HEK293 (cell line): Measurements from ENCODE around the gene ITIH5.

Experiments used
- CTCF ChIA-PET: fragments of 350-600 bp; formaldehyde crosslinking; extraction: SDS; loops from one replicate; lab custom pipeline; 2021; ENCODE audit warnings: antibody characterized with exemption; lab: Yijun Ruan, JAX
- POLR2A ChIA-PET: fragments of 300-600 bp; formaldehyde crosslinking; extraction: SDS; loops from one replicate; lab custom pipeline; 2020; ENCODE audit warnings: antibody characterized with exemption, inconsistent platforms; lab: Yijun Ruan, JAX
- H3K27ac ChIP-seq: fragments of 200-500 bp; sonication (Bioruptor generic); 2 replicates; pipeline ENCODE4 v1.5.1; 2014; ENCODE audit warnings: low read depth, low read length, control low read depth, inconsistent platforms; ENCODE audit errors: extremely low read depth
- H3K36me3 ChIP-seq, 2 experiments: fragments of 200-500 bp in 1 of 2; sonication (Bioruptor generic) in 1 of 2; 1 replicate in 1 of 2; 2 replicates in 1 of 2; pipeline ENCODE4 v1.5.1; 2014 to 2017; ENCODE audit warnings: inconsistent platforms in 2 of 2, low read length in 2 of 2; ENCODE audit not compliant: control insufficient read depth in 2 of 2, insufficient read depth in 1 of 2
- H3K4me1 ChIP-seq: fragments of 200-500 bp; sonication (Bioruptor generic); 2 replicates; pipeline ENCODE4 v1.5.1; 2014; ENCODE audit warnings: mild to moderate bottlenecking, low read length, inconsistent platforms; ENCODE audit not compliant: control insufficient read depth, insufficient read depth
- H3K4me3 ChIP-seq: 2 replicates; pipeline ENCODE4 v1.5.1; 2011; ENCODE audit warnings: low read depth, mild to moderate bottlenecking, control low read depth, low read length, moderate library complexity
- H3K9me3 ChIP-seq: fragments of 200-500 bp; sonication (Bioruptor generic); 2 replicates; pipeline ENCODE4 v1.5.1; 2014; ENCODE audit warnings: low read depth, low read length, inconsistent platforms; ENCODE audit not compliant: control insufficient read depth, insufficient read depth
- BCL11A ChIP-seq: fragments of 450-650 bp; formaldehyde crosslinking; IDR thresholded peaks from 2 replicates; pipeline ENCODE4 v1.5.1; 2016; ENCODE audit warnings: low read depth, missing biosample characterization, missing genetic modification characterization
- OVOL3 ChIP-seq: fragments of 450-650 bp; formaldehyde crosslinking; IDR thresholded peaks from 2 replicates; pipeline ENCODE4 v1.5.1; 2016; ENCODE audit warnings: missing biosample characterization, missing genetic modification characterization
- PRDM1 ChIP-seq: fragments of 450-650 bp; formaldehyde crosslinking; IDR thresholded peaks from 2 replicates; pipeline ENCODE4; 2016; ENCODE audit warnings: missing biosample characterization, missing genetic modification characterization
- PRDM10 ChIP-seq: fragments of 450-650 bp; formaldehyde crosslinking; IDR thresholded peaks from 2 replicates; pipeline ENCODE4 v1.5.1; 2016; ENCODE audit warnings: missing biosample characterization, missing genetic modification characterization
- SP2 ChIP-seq: fragments of 450-650 bp; formaldehyde crosslinking; IDR thresholded peaks from 2 replicates; pipeline ENCODE4 v1.5.1; 2016; ENCODE audit warnings: missing biosample characterization, missing genetic modification characterization
- WT1 ChIP-seq: fragments of 450-650 bp; formaldehyde crosslinking; IDR thresholded peaks from 2 replicates; pipeline ENCODE4 v1.5.1; 2016; ENCODE audit warnings: missing biosample characterization, missing genetic modification characterization
- ZIC2 ChIP-seq: fragments of 450-650 bp; formaldehyde crosslinking; IDR thresholded peaks from 2 replicates; pipeline ENCODE4 v1.5.1; 2016; ENCODE audit warnings: missing biosample characterization, missing genetic modification characterization
- ZNF148 ChIP-seq: fragments of 450-650 bp; formaldehyde crosslinking; IDR thresholded peaks from 2 replicates; pipeline ENCODE4 v1.5.0; 2017; ENCODE audit warnings: missing biosample characterization, missing genetic modification characterization, borderline replicate concordance
- ZNF239 ChIP-seq: fragments of 450-650 bp; formaldehyde crosslinking; IDR thresholded peaks from 2 replicates; pipeline ENCODE4 v1.5.1; 2016; ENCODE audit warnings: missing biosample characterization, missing genetic modification characterization
- ZNF274 ChIP-seq, 2 experiments: fragments of 200-500 bp in 1 of 2; fragments of 450-650 bp in 1 of 2; sonication (Bioruptor generic) in 1 of 2; formaldehyde crosslinking in 1 of 2; IDR thresholded peaks; 2 replicates each; pipeline versions ENCODE4 v1.5.1 to v1.6.1; 2014 to 2016; ENCODE audit warnings: borderline replicate concordance in 1 of 2, inconsistent platforms in 1 of 2, low read length in 1 of 2, missing biosample characterization in 1 of 2, missing genetic modification characterization in 1 of 2
- ZNF426 ChIP-seq: fragments of 450-650 bp; formaldehyde crosslinking; IDR thresholded peaks from 2 replicates; pipeline ENCODE4 v1.5.1; 2017; ENCODE audit warnings: missing biosample characterization, missing genetic modification characterization, mild to moderate bottlenecking, inconsistent platforms, moderate library complexity
- ZNF501 ChIP-seq: fragments of 450-650 bp; formaldehyde crosslinking; IDR thresholded peaks from 2 replicates; pipeline ENCODE4 v1.5.1; 2016; ENCODE audit warnings: missing biosample characterization, missing genetic modification characterization
- ZNF664 ChIP-seq: fragments of 450-650 bp; formaldehyde crosslinking; IDR thresholded peaks from 2 replicates; pipeline ENCODE4 v1.5.1; 2016; ENCODE audit warnings: missing biosample characterization, missing genetic modification characterization
- ZNF670 ChIP-seq: fragments of 450-650 bp; formaldehyde crosslinking; IDR thresholded peaks from 2 replicates; pipeline ENCODE4 v1.5.1; 2016; ENCODE audit warnings: missing biosample characterization, missing genetic modification characterization, low read depth
- TF ChIP-seq, protein P1 (sequence below): fragments of 450-650 bp; formaldehyde crosslinking; IDR thresholded peaks from 2 replicates; pipeline ENCODE4 v1.5.1; 2016; ENCODE audit warnings: missing biosample characterization, missing genetic modification characterization
- TF ChIP-seq, protein P2 (sequence below): fragments of 450-650 bp; formaldehyde crosslinking; IDR thresholded peaks from 2 replicates; pipeline ENCODE4 v1.5.1; 2017; ENCODE audit warnings: missing biosample characterization, missing genetic modification characterization
- TF ChIP-seq, protein P3 (sequence below): IDR thresholded peaks from 2 replicates; pipeline ENCODE4 v1.6.1; 2011; ENCODE audit warnings: mild to moderate bottlenecking, low read depth, low read length, borderline replicate concordance
- TF ChIP-seq, protein P4 (sequence below): fragments of 450-650 bp; formaldehyde crosslinking; IDR thresholded peaks from 2 replicates; pipeline ENCODE4 v1.5.1; 2017; ENCODE audit warnings: missing biosample characterization, mild to moderate bottlenecking, missing genetic modification characterization, moderate library complexity

ITIH5 gene

DNA sequence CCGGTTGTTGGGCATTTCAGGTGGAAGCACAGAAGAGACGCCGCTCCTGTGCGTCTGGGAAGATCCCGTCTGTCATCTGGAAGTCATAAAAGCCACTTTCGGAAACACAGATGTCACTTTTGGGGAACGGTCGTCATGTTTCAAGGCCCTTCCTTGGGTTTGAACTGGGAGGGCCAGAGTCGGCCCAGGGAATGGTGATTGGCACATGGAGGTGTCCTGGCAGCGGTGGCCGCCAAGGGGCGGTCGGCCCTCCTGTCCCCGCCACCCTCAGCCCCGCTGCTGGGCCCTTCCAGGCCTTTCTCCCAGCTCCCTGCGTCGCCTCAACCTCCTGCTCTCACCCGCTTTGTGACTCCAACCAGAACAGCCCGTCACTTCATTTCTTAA lies 140.8 kb downstream of the ITIH5 start (continued):
- TF ChIP-seq SP2 (tag by site-specific recombination) (no peak), ZNF148 (tag by site-specific recombination) (no peak), ZIC2 (tag by site-specific recombination) (no peak)
- TF ChIP-seq, protein P1, sequence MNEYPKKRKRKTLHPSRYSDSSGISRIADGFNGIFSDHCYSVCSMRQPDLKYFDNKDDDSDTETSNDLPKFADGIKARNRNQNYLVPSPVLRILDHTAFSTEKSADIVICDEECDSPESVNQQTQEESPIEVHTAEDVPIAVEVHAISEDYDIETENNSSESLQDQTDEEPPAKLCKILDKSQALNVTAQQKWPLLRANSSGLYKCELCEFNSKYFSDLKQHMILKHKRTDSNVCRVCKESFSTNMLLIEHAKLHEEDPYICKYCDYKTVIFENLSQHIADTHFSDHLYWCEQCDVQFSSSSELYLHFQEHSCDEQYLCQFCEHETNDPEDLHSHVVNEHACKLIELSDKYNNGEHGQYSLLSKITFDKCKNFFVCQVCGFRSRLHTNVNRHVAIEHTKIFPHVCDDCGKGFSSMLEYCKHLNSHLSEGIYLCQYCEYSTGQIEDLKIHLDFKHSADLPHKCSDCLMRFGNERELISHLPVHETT, result no peak
- TF ChIP-seq, protein P2, sequence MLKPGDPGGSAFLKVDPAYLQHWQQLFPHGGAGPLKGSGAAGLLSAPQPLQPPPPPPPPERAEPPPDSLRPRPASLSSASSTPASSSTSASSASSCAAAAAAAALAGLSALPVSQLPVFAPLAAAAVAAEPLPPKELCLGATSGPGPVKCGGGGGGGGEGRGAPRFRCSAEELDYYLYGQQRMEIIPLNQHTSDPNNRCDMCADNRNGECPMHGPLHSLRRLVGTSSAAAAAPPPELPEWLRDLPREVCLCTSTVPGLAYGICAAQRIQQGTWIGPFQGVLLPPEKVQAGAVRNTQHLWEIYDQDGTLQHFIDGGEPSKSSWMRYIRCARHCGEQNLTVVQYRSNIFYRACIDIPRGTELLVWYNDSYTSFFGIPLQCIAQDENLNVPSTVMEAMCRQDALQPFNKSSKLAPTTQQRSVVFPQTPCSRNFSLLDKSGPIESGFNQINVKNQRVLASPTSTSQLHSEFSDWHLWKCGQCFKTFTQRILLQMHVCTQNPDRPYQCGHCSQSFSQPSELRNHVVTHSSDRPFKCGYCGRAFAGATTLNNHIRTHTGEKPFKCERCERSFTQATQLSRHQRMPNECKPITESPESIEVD (tag by site-specific recombination), result no peak
- TF ChIP-seq, protein P3, sequence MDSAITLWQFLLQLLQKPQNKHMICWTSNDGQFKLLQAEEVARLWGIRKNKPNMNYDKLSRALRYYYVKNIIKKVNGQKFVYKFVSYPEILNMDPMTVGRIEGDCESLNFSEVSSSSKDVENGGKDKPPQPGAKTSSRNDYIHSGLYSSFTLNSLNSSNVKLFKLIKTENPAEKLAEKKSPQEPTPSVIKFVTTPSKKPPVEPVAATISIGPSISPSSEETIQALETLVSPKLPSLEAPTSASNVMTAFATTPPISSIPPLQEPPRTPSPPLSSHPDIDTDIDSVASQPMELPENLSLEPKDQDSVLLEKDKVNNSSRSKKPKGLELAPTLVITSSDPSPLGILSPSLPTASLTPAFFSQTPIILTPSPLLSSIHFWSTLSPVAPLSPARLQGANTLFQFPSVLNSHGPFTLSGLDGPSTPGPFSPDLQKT, result no peak

DNA sequence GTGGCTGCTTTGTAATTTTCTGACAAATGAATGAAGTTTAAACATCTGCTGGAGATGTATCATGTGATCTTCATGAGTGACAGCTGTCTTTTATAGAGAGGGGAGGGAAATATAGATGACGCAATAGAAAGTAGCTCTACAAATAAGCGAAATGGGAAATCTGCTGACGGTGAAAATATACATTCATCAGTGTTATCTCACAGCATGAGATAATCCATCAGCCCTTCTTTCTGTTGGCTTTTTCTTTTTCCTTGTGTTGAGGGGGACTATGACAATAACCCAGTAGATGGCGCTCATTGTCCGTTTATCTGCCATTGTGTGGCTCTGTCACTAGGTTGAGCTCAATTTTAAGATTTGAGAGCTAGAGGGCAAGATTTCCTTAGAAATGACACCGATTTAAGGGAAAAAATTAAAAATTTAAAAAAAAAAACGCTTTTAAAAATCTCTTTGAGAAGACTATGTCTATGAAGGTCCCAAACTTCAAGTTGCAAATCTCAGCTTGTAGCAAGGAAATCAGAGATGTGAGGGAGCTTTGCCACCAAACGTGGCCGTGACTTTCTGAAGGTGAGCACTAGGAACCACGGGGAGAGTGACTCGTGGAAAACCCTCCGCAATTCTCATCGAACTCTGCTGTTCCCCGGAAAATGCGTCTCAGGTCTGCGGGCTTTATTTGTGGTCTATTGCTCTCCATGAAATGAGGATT lies 141.3 kb downstream of the ITIH5 start:
- H3K9me3 ChIP-seq, result no peaks in the 10 kb centered on the region
- POLR2A ChIA-PET, result interaction anchor here (0.5 to 1.2 kb wide), 2 partner anchors 26 to 162 kb away, joined by 3 to 4 read pairs; no protein-coding TSS in a partner anchor
- H3K27ac ChIP-seq, result no peak overlapping the region
- no peaks in the 10 kb centered on the region for H3K36me3 ChIP-seq
- CTCF ChIA-PET, result interaction anchor here (0.5 to 3.1 kb wide), 77 partner anchors 9 to 1784 kb away, joined by 3 to 91 read pairs (median 3); partner anchors contain the start of gene PRKCQ
- H3K4me1 ChIP-seq, result no peaks in the 10 kb centered on the region
- no peak overlapping the region for H3K4me3 ChIP-seq
- TF ChIP-seq WT1 (tag by site-specific recombination) (peak; percentile 48; the same call in 1 of the 2 replicates), PRDM10 (no peak), PRDM1 (tag by site-specific recombination) (peak; percentile 89), ZNF664 (tag by site-specific recombination) (no peak), ZNF426 (tag by site-specific recombination) (no peak), ZNF670 (no peak), ZNF274 (IDR thresholded peaks at IDR 0.05; ENCODE audit: low read length) (no peak), ZNF274 (tag by site-specific recombination; IDR thresholded peaks at IDR 0.05; ENCODE audit: borderline replicate concordance) (no peak), ZNF501 (tag by site-specific recombination) (no peak), OVOL3 (tag by site-specific recombination) (no peak), BCL11A (tag by site-specific recombination) (no peak), ZNF239 (tag by site-specific recombination) (no peak)
- TF ChIP-seq, protein P2 (tag by site-specific recombination), result peak; percentile 34
- TF ChIP-seq, protein P4, sequence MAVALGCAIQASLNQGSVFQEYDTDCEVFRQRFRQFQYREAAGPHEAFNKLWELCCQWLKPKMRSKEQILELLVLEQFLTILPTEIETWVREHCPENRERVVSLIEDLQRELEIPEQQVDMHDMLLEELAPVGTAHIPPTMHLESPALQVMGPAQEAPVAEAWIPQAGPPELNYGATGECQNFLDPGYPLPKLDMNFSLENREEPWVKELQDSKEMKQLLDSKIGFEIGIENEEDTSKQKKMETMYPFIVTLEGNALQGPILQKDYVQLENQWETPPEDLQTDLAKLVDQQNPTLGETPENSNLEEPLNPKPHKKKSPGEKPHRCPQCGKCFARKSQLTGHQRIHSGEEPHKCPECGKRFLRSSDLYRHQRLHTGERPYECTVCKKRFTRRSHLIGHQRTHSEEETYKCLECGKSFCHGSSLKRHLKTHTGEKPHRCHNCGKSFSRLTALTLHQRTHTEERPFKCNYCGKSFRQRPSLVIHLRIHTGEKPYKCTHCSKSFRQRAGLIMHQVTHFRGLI (tag by site-specific recombination), result no peak; the same call in 1 of the 2 replicates
